ENCODE results near the gene GPR107.

DNA sequence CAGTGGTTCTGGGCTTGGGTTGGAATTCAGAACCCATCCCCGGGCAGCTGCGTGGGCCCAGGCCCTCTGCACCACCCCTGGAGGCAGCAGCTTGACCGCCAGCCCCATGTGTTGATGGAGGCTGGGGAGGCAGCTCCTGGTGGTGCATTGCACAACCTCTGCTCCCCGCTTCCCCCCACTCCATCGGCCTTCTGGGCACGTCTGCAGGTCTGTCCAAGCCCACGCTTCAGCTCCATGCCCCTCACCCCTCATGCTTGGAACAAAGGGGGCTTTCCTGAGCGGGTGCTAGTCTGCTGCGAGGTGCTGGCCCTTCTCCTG lies 119.9 kb downstream of the GPR107 start:
- TF ChIP-seq, protein P1, sequence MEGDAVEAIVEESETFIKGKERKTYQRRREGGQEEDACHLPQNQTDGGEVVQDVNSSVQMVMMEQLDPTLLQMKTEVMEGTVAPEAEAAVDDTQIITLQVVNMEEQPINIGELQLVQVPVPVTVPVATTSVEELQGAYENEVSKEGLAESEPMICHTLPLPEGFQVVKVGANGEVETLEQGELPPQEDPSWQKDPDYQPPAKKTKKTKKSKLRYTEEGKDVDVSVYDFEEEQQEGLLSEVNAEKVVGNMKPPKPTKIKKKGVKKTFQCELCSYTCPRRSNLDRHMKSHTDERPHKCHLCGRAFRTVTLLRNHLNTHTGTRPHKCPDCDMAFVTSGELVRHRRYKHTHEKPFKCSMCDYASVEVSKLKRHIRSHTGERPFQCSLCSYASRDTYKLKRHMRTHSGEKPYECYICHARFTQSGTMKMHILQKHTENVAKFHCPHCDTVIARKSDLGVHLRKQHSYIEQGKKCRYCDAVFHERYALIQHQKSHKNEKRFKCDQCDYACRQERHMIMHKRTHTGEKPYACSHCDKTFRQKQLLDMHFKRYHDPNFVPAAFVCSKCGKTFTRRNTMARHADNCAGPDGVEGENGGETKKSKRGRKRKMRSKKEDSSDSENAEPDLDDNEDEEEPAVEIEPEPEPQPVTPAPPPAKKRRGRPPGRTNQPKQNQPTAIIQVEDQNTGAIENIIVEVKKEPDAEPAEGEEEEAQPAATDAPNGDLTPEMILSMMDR (IDR thresholded peaks at IDR 0.05): no peak
- no peak for TF ChIP-seq EZH2 (IDR thresholded peaks at IDR 0.05; ENCODE audit: borderline replicate concordance, insufficient read depth, low read depth, low read length, poor library complexity, severe bottlenecking)
